Nephron (organoid): ENCODE results near the gene ZNF526.

Source experiments
- H3K27ac Mint-ChIP-seq, 3 experiments: 2 replicates each; pipeline ENCODE4 v1.8.0; 2020; ENCODE audit warnings: mixed read lengths in 3 of 3, mild to moderate bottlenecking in 2 of 3, moderate library complexity in 1 of 3
- H3K27me3 Mint-ChIP-seq: 2 replicates; pipeline ENCODE4 v1.8.0; 2021; ENCODE audit warnings: low read depth, mild to moderate bottlenecking, moderate library complexity, mixed read lengths
- H3K36me3 Mint-ChIP-seq: 2 replicates; pipeline ENCODE4 v1.8.0; 2020; ENCODE audit warnings: low read depth, mixed read lengths
- H3K4me1 Mint-ChIP-seq: 2 replicates; pipeline ENCODE4 v1.8.0; 2020; ENCODE audit warnings: mixed read lengths
- H3K4me3 Mint-ChIP-seq, 3 experiments: 2 replicates each; pipeline ENCODE4 v1.8.0; 2020; ENCODE audit warnings: mild to moderate bottlenecking in 3 of 3, mixed read lengths in 3 of 3, moderate library complexity in 2 of 3
- H3K9me3 Mint-ChIP-seq: 2 replicates; pipeline ENCODE4 v1.8.0; 2020; ENCODE audit warnings: mixed read lengths
- CTCF ChIP-seq, 3 experiments: fragments of 200-600 bp; sonication (generic); IDR thresholded peaks; one replicate each; pipeline ENCODE4 v1.5.0; 2021; ENCODE audit warnings: antibody characterized with exemption in 3 of 3; ENCODE audit not compliant: unreplicated experiment in 3 of 3

The ZNF526 gene

DNA sequence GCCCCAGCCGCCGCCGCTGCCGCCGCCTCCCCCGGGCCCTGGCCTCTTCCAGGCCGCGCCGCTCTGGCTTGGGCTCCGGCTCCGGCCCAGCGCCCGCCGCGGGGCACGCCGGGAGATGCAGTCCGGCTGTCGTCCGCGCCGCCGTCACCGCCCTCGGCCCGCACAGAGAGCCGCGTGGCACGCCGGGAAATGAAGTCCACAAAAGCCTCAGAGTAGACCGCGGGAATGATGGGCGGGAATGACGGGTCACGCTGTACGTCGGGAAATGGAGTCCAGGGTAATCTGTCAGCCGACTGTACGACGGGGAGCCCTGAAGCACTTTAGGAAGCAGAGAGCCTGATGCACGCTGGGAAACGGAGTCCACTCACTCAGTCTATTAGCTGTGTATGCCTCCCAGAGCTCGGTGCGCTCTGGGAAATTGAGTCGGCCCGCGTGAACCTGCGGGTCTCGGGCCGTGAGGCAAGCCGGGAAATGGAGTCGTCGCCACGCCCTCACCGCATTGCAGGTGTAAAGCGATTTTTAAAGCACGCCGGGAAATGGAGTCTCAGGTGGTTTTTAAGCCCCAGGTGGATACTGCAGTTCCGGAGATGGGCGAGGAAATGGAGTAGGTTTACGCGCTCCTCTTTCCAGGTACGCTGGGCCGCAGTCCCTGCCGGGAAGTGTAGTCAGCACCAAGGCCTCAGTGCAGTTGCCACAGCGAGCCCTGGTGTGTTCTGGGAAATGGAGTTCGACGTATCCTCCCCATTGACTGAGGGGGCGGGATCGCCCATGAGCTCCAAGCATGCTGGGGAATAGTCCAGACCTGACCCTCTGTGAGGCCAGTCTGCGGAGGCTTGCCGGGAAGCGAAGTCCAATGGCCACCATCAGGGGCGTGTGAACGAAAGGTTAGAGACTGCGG, 22.6 kb downstream of the ZNF526 start, which contains the start of gene GSK3A:
GSK3A (minus strand) TSS at position 91 of the 898 bp plus-strand sequence. CDS start 137 bp downstream, outside the sequence.
- Mint-ChIP-seq H3K36me3 (peaks cover 18% of the 10 kb centered on the region), H3K4me3 (peak within 1 kb of the TSS; percentile 92), H3K27ac (peak within 1 kb of the TSS; percentile 67 to 92 (median 85)), H3K9me3 (no peaks in the 10 kb centered on the region), H3K4me1 (peaks cover 40% of the 10 kb centered on the region), H3K27me3 (no peaks in the 10 kb centered on the region)
- no peak for TF ChIP-seq CTCF (IDR thresholded peaks at IDR 0.05; ENCODE audit: unreplicated experiment in 3 of 3)

DNA sequence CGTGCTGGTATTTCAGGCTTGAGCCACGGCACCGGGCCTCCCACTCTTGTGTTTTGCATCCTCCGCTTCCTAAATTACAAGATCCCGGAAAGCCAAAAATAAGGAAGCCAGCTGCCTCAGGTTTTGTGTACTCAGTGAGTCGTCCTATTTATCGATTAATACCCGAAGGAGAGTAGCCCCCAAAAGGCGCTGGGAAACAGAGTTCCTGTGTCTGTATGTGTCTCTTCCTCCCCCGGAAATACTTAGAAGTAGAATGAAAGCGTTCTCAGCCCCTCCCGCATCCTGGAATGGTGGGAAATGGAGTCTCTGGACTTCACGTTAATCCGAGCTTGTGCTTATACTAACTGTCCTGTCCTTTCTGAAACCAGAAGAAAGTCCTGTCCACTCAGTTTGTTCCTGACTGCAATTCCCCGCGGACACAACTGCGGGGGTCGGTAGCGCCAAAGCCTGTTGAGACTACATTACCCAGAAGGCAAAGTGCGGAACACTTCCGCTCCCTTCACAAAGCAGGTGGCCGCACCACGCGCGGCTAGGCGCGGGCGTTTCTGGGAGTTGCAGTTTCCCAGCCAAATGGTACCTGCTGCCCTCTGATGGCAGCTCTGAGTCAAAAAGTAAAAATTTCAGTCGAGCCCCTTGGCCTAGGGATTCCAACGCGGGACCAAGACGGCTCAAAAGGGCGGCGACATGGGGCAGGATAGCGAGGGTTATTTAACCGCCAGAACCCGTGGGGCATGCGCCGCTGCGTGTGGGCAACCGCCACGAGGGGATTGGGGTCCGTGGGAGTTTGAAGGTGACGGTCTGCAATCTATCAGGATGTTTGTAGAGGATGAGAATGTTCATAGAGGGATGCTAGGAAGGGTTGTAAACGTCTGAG, 24.5 kb downstream of the ZNF526 start:
- peak; percentile 48 to 61 (median 60) for TF ChIP-seq CTCF (IDR thresholded peaks at IDR 0.05; ENCODE audit: unreplicated experiment in 3 of 3)

GRCh38 chr19:42245231-42245630, 25.1 kb downstream of the ZNF526 start:
- H3K4me3 Mint-ChIP-seq, result peak overlapping the region; percentile 83 to 94 (median 90)
- no peaks in the 10 kb centered on the region for H3K9me3 Mint-ChIP-seq
- H3K4me1 Mint-ChIP-seq, result peaks cover 39% of the 10 kb centered on the region
- H3K27me3 Mint-ChIP-seq, result no peaks in the 10 kb centered on the region
- peaks cover 9% of the 10 kb centered on the region for H3K36me3 Mint-ChIP-seq
- H3K27ac Mint-ChIP-seq, result peak overlapping the region; percentile 99
- no peak for TF ChIP-seq CTCF (IDR thresholded peaks at IDR 0.05; ENCODE audit: unreplicated experiment in 3 of 3)

More for the DNA sequence above, 24.5 kb downstream of the ZNF526 start:
- Mint-ChIP-seq H3K36me3 (peaks cover 11% of the 10 kb centered on the region), H3K27me3 (no peaks in the 10 kb centered on the region), H3K4me1 (peaks cover 40% of the 10 kb centered on the region), H3K9me3 (no peaks in the 10 kb centered on the region), H3K4me3 (peak overlapping the region; percentile 83 to 94 (median 90)), H3K27ac (peak overlapping the region; percentile 99)

DNA sequence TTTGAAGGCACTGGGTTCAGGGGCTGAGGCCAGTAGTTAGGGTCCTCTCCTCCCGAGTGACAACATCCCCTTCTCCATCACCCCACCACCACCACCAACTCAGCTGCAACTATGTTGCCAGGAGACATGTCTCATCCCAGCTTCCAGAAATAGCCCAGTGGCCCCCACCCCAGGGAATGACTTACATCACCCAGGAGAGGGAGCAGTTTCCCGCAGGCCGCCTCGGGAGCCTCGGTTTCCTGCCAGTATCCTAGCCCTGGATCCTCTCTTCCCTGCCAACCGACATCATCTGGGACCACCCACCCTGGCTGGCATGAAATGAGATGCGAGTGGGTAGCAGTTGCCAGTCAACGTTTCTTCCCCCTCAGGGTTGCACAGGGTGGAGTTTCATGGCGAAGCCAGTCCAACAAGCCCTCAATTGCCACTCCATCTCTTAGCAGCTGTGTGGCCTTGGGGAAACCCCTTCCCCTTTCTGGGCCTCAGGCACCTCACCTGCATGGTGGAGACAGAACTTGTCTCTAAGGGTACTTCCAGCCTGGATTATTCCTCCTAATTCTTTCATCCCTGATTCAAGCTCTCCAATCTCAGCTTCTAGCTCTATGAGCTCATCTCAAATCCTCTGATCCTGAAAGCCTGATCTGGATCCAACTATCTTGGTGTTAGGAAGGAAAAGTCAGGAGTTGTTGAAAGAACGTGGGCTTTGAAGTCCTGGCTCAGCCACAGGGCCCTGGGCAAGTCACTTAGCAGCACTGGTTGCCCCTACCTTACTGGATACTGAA, 26.2 kb downstream of the ZNF526 start:
- Mint-ChIP-seq H3K4me1 (peaks cover 34% of the 10 kb centered on the region), H3K9me3 (no peaks in the 10 kb centered on the region), H3K36me3 (peaks cover 5% of the 10 kb centered on the region), H3K27ac (peak overlapping the region; percentile 50 to 99 (median 88)), H3K27me3 (no peaks in the 10 kb centered on the region), H3K4me3 (peak overlapping the region in 2 of 3 experiments; percentile 46 to 53)
- peak in 2 of 3 experiments; percentile 35 to 42 for TF ChIP-seq CTCF (IDR thresholded peaks at IDR 0.05; ENCODE audit: unreplicated experiment in 3 of 3)

GRCh38 chr19:42246922-42247639, 27.0 kb downstream of the ZNF526 start:
- Mint-ChIP-seq H3K36me3 (peaks cover 9% of the 10 kb centered on the region), H3K4me3 (peak overlapping the region; percentile 2 to 49 (median 33)), H3K9me3 (no peaks in the 10 kb centered on the region), H3K27me3 (no peaks in the 10 kb centered on the region), H3K4me1 (peaks cover 41% of the 10 kb centered on the region), H3K27ac (peak overlapping the region; percentile 50 to 99 (median 88))
- TF ChIP-seq CTCF (IDR thresholded peaks at IDR 0.05; ENCODE audit: unreplicated experiment in 3 of 3), result no peak
